SU-DHL-6 (cell line): ENCODE measurements around the gene ZIC2.
"Not testable (repeated sequence)": the region's sequence is repeated elsewhere in the genome, so short reads cannot be mapped to it uniquely, and the experiment has no call there.

Experiments used
- H2AFZ ChIP-seq: fragments of 200-600 bp; sonication (generic); 2 replicates; pipeline ENCODE4 v1.6.1; 2014; ENCODE audit warnings: low read depth, mild to moderate bottlenecking, moderate library complexity, mixed read lengths, antibody characterized with exemption, low read length; ENCODE audit not compliant: severe bottlenecking
- H3F3A ChIP-seq: fragments of 200-600 bp; shearing (Covaris generic); 2 replicates; pipeline ENCODE4 v1.6.0; 2016; ENCODE audit warnings: antibody characterized with exemption, mild to moderate bottlenecking; ENCODE audit not compliant: insufficient read depth
- H3K27ac ChIP-seq: fragments of 200-600 bp; sonication (generic); 2 replicates; pipeline ENCODE4 v1.5.1; 2016; ENCODE audit warnings: low read depth, mild to moderate bottlenecking, low read length, moderate library complexity, mixed read lengths
- H3K27me3 ChIP-seq: fragments of 200-600 bp; sonication (generic), shearing (Covaris generic); 2 replicates; pipeline ENCODE4 v1.6.0; 2014; ENCODE audit warnings: mild to moderate bottlenecking, low read length
- H3K36me3 ChIP-seq: fragments of 200-600 bp; sonication (generic); 2 replicates; pipeline ENCODE4 v1.6.1; 2014; ENCODE audit warnings: mild to moderate bottlenecking, low read length, mixed read lengths
- H3K4me2 ChIP-seq: fragments of 300-600, 200-600 bp; shearing (Covaris generic), sonication (generic); 2 replicates; pipeline ENCODE4 v1.6.0; 2014; ENCODE audit warnings: low read length, low read depth, mild to moderate bottlenecking; ENCODE audit not compliant: poor library complexity, severe bottlenecking
- H3K4me3 ChIP-seq: fragments of 200-600 bp; sonication (generic); 2 replicates; pipeline ENCODE4 v1.5.1; 2014; ENCODE audit warnings: antibody characterized with exemption, low read length, mild to moderate bottlenecking, mixed read lengths; ENCODE audit not compliant: insufficient read depth, poor library complexity, severe bottlenecking
- H3K79me2 ChIP-seq: fragments of 200-600 bp; sonication (generic); 2 replicates; pipeline ENCODE4 v1.6.1; 2014; ENCODE audit warnings: mild to moderate bottlenecking, low read length, moderate library complexity; ENCODE audit not compliant: insufficient read depth
- H3K9ac ChIP-seq: fragments of 200-600 bp; sonication (generic); 2 replicates; pipeline ENCODE4 v1.7.0; 2014; ENCODE audit warnings: mild to moderate bottlenecking, low read length
- H3K9me2 ChIP-seq: fragments of 200-600 bp; sonication (generic); replicated peaks from 2 replicates; pipeline ENCODE4 v1.6.1; 2014; ENCODE audit warnings: low read length; ENCODE audit not compliant: insufficient read depth
- H3K9me3 ChIP-seq: fragments of 200-600 bp; sonication (generic); 2 replicates; pipeline ENCODE4 v1.6.1; 2014; ENCODE audit warnings: low read length, mixed read lengths; ENCODE audit not compliant: insufficient read depth
- H4K20me1 ChIP-seq: fragments of 200-600 bp; sonication (generic); 2 replicates; pipeline ENCODE4 v1.6.1; 2014; ENCODE audit warnings: low read depth, mild to moderate bottlenecking, antibody characterized with exemption, low read length, moderate library complexity, mixed read lengths
- EZH2phosphoT487 ChIP-seq: fragments of 200-600 bp; sonication (generic), shearing (Covaris generic); conservative IDR thresholded peaks from 2 replicates; pipeline ENCODE4 v1.6.1; 2018; ENCODE audit warnings: mild to moderate bottlenecking, antibody characterized with exemption, low read length, moderate library complexity, mixed read lengths
- TF ChIP-seq, protein P1 (sequence below): fragments of 200-600 bp; sonication (generic); IDR thresholded peaks from one replicate; pipeline ENCODE4 v1.5.1; 2017; ENCODE audit warnings: antibody characterized with exemption, mild to moderate bottlenecking, low read length, moderate library complexity; ENCODE audit not compliant: insufficient read depth, poor library complexity, severe bottlenecking

Gene ZIC2

GRCh38 chr13:100024023-100024422, 42.4 kb downstream of the ZIC2 start:
- Histone ChIP-seq H3K27me3 (no peaks in the 10 kb centered on the region), H3K36me3 (no peaks in the 10 kb centered on the region), H4K20me1 (no peaks in the 10 kb centered on the region), H3K9me3 (no peaks in the 10 kb centered on the region), H3K9ac (no peak overlapping the region), H3K4me3 (no peak overlapping the region), H3K9me2 (no peaks in the 10 kb centered on the region), H3K4me2 (no peak overlapping the region), H2AFZ (no peak overlapping the region), H3K27ac (no peak overlapping the region), H3K79me2 (no peaks in the 10 kb centered on the region), H3F3A (no peaks in the 10 kb centered on the region)
- no peak for TF ChIP-seq EZH2phosphoT487
- TF ChIP-seq, protein P1, sequence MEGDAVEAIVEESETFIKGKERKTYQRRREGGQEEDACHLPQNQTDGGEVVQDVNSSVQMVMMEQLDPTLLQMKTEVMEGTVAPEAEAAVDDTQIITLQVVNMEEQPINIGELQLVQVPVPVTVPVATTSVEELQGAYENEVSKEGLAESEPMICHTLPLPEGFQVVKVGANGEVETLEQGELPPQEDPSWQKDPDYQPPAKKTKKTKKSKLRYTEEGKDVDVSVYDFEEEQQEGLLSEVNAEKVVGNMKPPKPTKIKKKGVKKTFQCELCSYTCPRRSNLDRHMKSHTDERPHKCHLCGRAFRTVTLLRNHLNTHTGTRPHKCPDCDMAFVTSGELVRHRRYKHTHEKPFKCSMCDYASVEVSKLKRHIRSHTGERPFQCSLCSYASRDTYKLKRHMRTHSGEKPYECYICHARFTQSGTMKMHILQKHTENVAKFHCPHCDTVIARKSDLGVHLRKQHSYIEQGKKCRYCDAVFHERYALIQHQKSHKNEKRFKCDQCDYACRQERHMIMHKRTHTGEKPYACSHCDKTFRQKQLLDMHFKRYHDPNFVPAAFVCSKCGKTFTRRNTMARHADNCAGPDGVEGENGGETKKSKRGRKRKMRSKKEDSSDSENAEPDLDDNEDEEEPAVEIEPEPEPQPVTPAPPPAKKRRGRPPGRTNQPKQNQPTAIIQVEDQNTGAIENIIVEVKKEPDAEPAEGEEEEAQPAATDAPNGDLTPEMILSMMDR = no peak

GRCh38 chr13:100029933-100030332, 48.3 kb downstream of the ZIC2 start:
- Histone ChIP-seq H3K4me3 (no peak overlapping the region), H4K20me1 (no peaks in the 10 kb centered on the region), H3K79me2 (no peaks in the 10 kb centered on the region), H3K36me3 (no peaks in the 10 kb centered on the region), H3K9ac (no peak overlapping the region), H3K9me3 (no peaks in the 10 kb centered on the region), H3F3A (no peaks in the 10 kb centered on the region), H3K9me2 (no peaks in the 10 kb centered on the region), H2AFZ (no peak overlapping the region), H3K27me3 (no peaks in the 10 kb centered on the region), H3K4me2 (no peak overlapping the region), H3K27ac (no peak overlapping the region)
- TF ChIP-seq EZH2phosphoT487 = no peak
- TF ChIP-seq, protein P1 = no peak

DNA sequence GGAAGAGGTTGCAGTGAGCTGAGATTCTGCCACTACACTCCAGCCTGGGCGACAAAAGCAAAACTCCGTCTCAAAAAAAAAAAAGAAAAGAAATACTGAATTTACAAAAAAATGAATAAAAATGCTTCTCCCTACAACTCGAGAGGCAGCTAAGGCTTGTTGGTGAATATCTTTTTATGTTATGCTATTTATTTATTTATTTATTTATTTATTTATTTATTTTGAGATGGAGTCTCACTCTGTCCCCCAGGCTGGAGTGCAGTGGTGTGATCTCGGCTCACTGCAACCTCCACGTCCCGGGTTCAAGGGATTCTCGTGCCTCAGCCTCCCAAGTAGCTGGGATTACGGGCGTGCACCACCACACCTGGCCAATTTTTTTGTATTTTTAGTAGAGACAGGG, 51.1 kb downstream of the ZIC2 start:
- not testable (repeated sequence) for H3F3A ChIP-seq, H3K79me2 ChIP-seq, H3K27ac ChIP-seq, H3K9me2 ChIP-seq, H3K27me3 ChIP-seq, H3K36me3 ChIP-seq, H4K20me1 ChIP-seq, H2AFZ ChIP-seq, H3K9ac ChIP-seq, H3K9me3 ChIP-seq, H3K4me2 ChIP-seq, H3K4me3 ChIP-seq

DNA sequence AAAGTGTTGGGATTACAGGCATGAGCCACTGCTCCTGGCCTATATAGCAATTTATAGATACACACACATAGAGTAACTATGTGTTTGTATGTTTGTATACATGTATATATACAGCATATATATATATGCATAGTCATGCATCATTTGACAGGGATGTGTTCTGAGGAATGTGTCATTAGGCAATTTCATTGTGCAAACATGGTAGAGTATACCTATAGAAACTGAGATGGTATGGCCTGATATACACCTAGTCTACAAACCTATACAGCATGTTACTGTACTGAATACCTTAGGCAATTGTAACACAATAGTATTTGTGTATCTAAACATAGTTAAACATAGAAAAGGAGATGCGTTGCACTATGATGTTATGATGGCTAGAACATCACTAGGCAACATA, 54.4 kb downstream of the ZIC2 start:
- Histone ChIP-seq H3K9me2 (no peaks in the 10 kb centered on the region), H3K27me3 (no peaks in the 10 kb centered on the region), H2AFZ (no peak overlapping the region), H3K27ac (no peak overlapping the region), H3K79me2 (no peaks in the 10 kb centered on the region), H4K20me1 (no peaks in the 10 kb centered on the region), H3K4me2 (no peak overlapping the region), H3K9ac (no peak overlapping the region), H3K9me3 (no peaks in the 10 kb centered on the region), H3K36me3 (no peaks in the 10 kb centered on the region), H3K4me3 (no peak overlapping the region), H3F3A (no peaks in the 10 kb centered on the region)
- TF ChIP-seq EZH2phosphoT487 = no peak
- TF ChIP-seq, protein P1 = no peak
